LNCaP clone FGC (cell line): ENCODE results near the gene CNMD.
"Not testable (repeated sequence)": the region's sequence is repeated elsewhere in the genome, so short reads cannot be mapped to it uniquely, and the experiment has no call there.

Source experiments
- DNase-seq: peaks from one replicate; pipeline ENCODE4 v3.0.0-alpha.2; 2011; ENCODE audit warnings: low read depth
- H3K4me3 ChIP-seq: 2 replicates; pipeline ENCODE4 v1.5.1; 2011; ENCODE audit warnings: mild to moderate bottlenecking, low read depth, low read length, control low read depth
- TF ChIP-seq, protein P1 (sequence below): IDR thresholded peaks from 2 replicates; pipeline ENCODE4 v1.5.1; 2012; ENCODE audit warnings: mild to moderate bottlenecking; ENCODE audit not compliant: control insufficient read depth, insufficient read depth; ENCODE audit errors: extremely low read depth

The CNMD gene

GRCh38 chr13:52712385-52712784 is 27.2 kb downstream of the CNMD start:
- DNase-seq, result no peak
- TF ChIP-seq, protein P1, sequence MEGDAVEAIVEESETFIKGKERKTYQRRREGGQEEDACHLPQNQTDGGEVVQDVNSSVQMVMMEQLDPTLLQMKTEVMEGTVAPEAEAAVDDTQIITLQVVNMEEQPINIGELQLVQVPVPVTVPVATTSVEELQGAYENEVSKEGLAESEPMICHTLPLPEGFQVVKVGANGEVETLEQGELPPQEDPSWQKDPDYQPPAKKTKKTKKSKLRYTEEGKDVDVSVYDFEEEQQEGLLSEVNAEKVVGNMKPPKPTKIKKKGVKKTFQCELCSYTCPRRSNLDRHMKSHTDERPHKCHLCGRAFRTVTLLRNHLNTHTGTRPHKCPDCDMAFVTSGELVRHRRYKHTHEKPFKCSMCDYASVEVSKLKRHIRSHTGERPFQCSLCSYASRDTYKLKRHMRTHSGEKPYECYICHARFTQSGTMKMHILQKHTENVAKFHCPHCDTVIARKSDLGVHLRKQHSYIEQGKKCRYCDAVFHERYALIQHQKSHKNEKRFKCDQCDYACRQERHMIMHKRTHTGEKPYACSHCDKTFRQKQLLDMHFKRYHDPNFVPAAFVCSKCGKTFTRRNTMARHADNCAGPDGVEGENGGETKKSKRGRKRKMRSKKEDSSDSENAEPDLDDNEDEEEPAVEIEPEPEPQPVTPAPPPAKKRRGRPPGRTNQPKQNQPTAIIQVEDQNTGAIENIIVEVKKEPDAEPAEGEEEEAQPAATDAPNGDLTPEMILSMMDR, result no peak
- no peak overlapping the region for H3K4me3 ChIP-seq

- no peak for DNase-seq
- TF ChIP-seq, protein P1, result no peak
- no peak overlapping the region for H3K4me3 ChIP-seq
Observed at GRCh38 chr13:52711286-52711685, 28.3 kb downstream of the CNMD start.

DNA sequence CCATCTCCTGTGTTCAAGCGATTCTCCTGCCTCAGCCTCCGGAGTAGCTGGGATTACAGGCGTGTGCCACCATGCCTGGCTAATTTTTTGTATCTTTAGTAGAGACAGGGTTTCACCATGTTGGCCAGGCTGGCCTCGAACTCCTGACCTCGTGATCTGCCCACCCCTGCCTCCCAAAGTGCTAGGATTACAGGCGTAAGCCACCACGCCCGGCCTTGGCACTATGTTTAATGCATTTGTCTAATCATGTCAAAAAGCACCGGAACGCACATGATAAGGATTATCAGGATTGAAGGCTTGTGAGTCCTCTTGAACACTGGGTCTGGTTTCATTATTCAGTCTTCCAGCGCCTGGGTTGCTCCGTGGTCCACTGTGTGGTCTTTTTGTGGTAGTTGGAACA is 31.4 kb downstream of the CNMD start:
- H3K4me3 ChIP-seq, DNase-seq: not testable (repeated sequence)

DNA sequence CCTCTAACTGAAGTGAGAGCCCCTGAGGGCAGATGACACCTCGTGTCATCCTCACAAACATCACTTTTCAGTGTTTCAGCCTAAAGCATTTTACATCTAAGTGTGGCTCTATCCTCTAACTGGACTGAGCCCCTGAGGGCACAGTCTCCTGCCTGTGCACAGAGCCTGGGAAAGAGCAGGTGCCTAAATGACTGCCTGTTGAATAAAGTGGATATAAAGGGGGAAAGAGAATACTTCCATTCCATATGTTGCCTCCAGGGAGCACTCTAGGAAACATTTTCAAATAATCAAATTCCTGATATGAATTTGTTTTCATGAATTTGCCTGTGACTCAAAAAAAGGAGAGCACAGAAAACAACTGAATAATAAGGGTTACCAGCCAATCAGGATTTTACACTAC is 32.2 kb downstream of the CNMD start:
- TF ChIP-seq, protein P1, result no peak
- DNase-seq, result no peak

GRCh38 chr13:52706081-52706480 is 33.5 kb downstream of the CNMD start:
- TF ChIP-seq, protein P1, result no peak
- DNase-seq, result no peak
- H3K4me3 ChIP-seq, result no peak overlapping the region

More for the DNA sequence above, 32.2 kb downstream of the CNMD start:
- H3K4me3 ChIP-seq, result no peak overlapping the region

DNA sequence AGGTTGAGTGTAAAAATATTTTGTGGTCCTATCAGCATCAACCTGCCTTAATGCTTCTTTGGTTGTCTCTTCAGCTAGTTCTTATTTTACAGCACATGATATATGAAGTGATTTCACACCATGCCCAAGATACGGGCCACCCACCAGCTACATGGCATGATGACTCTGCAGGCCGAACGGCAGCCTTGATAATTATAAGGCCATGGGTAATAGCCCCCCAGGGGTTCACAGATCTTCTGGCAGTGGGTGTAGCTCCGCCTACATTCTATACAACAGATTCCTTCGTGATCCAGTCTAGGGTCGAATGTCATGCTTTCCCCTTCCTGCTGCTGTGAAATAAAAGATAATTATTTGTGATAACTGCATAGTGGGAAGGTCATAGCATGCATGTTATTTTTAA is 36.1 kb downstream of the CNMD start:
- TF ChIP-seq, protein P1, result no peak
- no peak for DNase-seq
- H3K4me3 ChIP-seq, result no peak overlapping the region

GRCh38 chr13:52701728-52702465 is 37.7 kb downstream of the CNMD start:
- TF ChIP-seq, protein P1, result no peak
- no peak overlapping the region for H3K4me3 ChIP-seq
- no peak for DNase-seq
